HepG2 (cell line): Measurements from ENCODE around the gene WSB1.

Experiments used
- POLR2A ChIP-seq, 2 experiments: IDR thresholded peaks; 2 replicates each; pipeline ENCODE4 v1.6.1; 2011; ENCODE audit warnings: low read depth in 2 of 2, low read length in 2 of 2, mild to moderate bottlenecking in 1 of 2, moderate library complexity in 1 of 2; ENCODE audit not compliant: insufficient read depth in 1 of 2
- RFX5 ChIP-seq: IDR thresholded peaks from 2 replicates; pipeline ENCODE4 v1.6.1; 2011; ENCODE audit warnings: low read depth, low read length, improper control_type of control experiment

DNA sequence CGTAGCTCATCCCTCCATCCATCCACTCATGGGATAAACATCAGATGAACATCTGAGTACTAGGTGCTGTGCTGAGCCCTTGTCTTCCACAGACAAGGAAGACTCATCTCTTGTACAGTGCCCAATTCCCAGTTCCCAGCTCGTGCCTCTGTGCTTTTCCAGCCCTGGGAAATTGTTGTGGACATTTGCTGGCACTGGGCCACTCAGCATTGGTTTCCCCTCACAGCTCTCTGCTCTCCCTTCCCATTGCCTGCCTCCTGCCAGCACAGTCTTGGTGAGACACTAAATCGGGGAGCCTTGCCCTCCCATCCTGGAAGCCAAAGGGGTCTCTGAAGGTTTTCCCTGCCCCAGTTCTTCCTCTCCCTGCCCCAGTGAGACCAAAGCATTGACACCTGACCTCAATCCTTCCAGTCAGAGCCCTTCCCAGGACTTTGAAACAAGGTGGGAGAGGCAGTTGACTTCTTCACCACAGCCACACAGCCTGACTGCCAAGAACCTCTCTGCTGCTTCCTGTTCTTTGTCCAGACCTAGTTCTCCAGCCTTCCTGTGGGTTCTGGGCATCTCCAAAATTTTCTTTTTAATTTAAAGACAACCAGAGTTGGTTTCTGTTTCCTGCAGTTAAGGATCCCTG lies 50.2 kb downstream of the WSB1 start:
- TF ChIP-seq POLR2A (IDR thresholded peaks at IDR 0.05; ENCODE audit: insufficient read depth in 1 of 2, low read depth in 2 of 2, low read length in 2 of 2) = no peak
- no peak for TF ChIP-seq RFX5
